ENCODE measurements around the gene ARHGEF5. TPM values are rescaled to one million over a fixed set of nuclear protein-coding genes. Genes with fewer than 3 reads are reported as not detected.

Gene ARHGEF5
- total and polyA plus RNA-seq, 2 of the 13 experiments (the other 11 are each of a cell fraction or from before 2014, with no cell fraction given): 1.2 to 1.3 TPM

- no peak overlapping the region for H3K4me3 ChIP-seq (replicated peaks in 1 of 3; ENCODE audit: insufficient read depth in 1 of 3, low read depth in 2 of 3, low read length in 3 of 3)
- no peak overlapping the region for H3K4me2 ChIP-seq (ENCODE audit: low read depth, low read length)
- H3K9ac ChIP-seq (ENCODE audit: insufficient read depth, low read depth, low read length): no peak overlapping the region
- FAIRE-seq (no peak), DNase-seq (ENCODE audit: low spot score) (no peak), ATAC-seq (no peak)
- H3K9me3 ChIP-seq (ENCODE audit: low read length): no peaks in the 10 kb centered on the region
- H2AFZ ChIP-seq (ENCODE audit: low read length): no peak overlapping the region
- H3K27me3 ChIP-seq (ENCODE audit: control insufficient read depth in 1 of 2, insufficient read depth in 2 of 2, low read length in 2 of 2): peaks cover 0 to 16% of the 10 kb centered on the region in 2 experiments; a peak in 3 of 5 replicates
- no peaks in the 10 kb centered on the region for H4K20me1 ChIP-seq (ENCODE audit: insufficient read depth, low read length)
- ChIA-PET CTCF (ENCODE audit: low intra/inter-chr PET ratio, low total read pairs) (no interaction called here), POLR2A (no interaction called here)
- no peak overlapping the region for H3K27ac ChIP-seq (ENCODE audit: extremely low read length, insufficient read depth, low read length)
- WGBS (ENCODE audit: low lambda C conversion rate): 1% methylated on average over 6 of the region's 6 CpGs
- no peaks in the 10 kb centered on the region for H3K79me2 ChIP-seq (ENCODE audit: insufficient read depth, low read length)
- H3K36me3 ChIP-seq (replicated peaks in 1 of 2; ENCODE audit: control insufficient read depth in 1 of 2, insufficient read depth in 2 of 2, low read length in 2 of 2): no peaks in the 10 kb centered on the region
- intact Hi-C loops (cut with micrococcal nuclease; ENCODE audit: unreplicated experiment) (no loop called here), in situ Hi-C loops (cut with HindIII; ENCODE audit: extremely low pct_ligation_motif_present, low pct_unique_long_range_greater_than_20kb) (loop anchor here (10.0 to 25.0 kb wide), 2 partner anchors 224 to 512 kb away; no protein-coding TSS in a partner anchor)
- no peaks in the 10 kb centered on the region for H3K4me1 ChIP-seq (ENCODE audit: insufficient read depth, low read length)
- no TSS peak for BruUV-seq (replicated peaks)
- TF ChIP-seq ZFAT (CRISPR knock-in tag; conservative IDR thresholded peaks at IDR 0.05): no peak
- no peak for TF ChIP-seq SOX13 (IDR thresholded peaks at IDR 0.05)
- TF ChIP-seq SOX13 (CRISPR knock-in tag; conservative IDR thresholded peaks at IDR 0.05 in 1 of 2, IDR thresholded peaks at IDR 0.05 in 1 of 2): no peak
- TF ChIP-seq, protein P1, sequence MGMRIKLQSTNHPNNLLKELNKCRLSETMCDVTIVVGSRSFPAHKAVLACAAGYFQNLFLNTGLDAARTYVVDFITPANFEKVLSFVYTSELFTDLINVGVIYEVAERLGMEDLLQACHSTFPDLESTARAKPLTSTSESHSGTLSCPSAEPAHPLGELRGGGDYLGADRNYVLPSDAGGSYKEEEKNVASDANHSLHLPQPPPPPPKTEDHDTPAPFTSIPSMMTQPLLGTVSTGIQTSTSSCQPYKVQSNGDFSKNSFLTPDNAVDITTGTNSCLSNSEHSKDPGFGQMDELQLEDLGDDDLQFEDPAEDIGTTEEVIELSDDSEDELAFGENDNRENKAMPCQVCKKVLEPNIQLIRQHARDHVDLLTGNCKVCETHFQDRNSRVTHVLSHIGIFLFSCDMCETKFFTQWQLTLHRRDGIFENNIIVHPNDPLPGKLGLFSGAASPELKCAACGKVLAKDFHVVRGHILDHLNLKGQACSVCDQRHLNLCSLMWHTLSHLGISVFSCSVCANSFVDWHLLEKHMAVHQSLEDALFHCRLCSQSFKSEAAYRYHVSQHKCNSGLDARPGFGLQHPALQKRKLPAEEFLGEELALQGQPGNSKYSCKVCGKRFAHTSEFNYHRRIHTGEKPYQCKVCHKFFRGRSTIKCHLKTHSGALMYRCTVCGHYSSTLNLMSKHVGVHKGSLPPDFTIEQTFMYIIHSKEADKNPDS (CRISPR knock-in tag; IDR thresholded peaks at IDR 0.05): no peak
- TF ChIP-seq IKZF1 (IDR thresholded peaks at IDR 0.05): no peak
- no peak for TF ChIP-seq ARID2 (CRISPR knock-in tag; IDR thresholded peaks at IDR 0.05; ENCODE audit: borderline replicate concordance)
- TF ChIP-seq, protein P2, sequence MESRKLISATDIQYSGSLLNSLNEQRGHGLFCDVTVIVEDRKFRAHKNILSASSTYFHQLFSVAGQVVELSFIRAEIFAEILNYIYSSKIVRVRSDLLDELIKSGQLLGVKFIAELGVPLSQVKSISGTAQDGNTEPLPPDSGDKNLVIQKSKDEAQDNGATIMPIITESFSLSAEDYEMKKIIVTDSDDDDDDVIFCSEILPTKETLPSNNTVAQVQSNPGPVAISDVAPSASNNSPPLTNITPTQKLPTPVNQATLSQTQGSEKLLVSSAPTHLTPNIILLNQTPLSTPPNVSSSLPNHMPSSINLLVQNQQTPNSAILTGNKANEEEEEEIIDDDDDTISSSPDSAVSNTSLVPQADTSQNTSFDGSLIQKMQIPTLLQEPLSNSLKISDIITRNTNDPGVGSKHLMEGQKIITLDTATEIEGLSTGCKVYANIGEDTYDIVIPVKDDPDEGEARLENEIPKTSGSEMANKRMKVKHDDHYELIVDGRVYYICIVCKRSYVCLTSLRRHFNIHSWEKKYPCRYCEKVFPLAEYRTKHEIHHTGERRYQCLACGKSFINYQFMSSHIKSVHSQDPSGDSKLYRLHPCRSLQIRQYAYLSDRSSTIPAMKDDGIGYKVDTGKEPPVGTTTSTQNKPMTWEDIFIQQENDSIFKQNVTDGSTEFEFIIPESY (CRISPR knock-in tag; IDR thresholded peaks at IDR 0.05): no peak
- no peak for TF ChIP-seq NBN (conservative IDR thresholded peaks at IDR 0.05)
- TF ChIP-seq, protein P3, sequence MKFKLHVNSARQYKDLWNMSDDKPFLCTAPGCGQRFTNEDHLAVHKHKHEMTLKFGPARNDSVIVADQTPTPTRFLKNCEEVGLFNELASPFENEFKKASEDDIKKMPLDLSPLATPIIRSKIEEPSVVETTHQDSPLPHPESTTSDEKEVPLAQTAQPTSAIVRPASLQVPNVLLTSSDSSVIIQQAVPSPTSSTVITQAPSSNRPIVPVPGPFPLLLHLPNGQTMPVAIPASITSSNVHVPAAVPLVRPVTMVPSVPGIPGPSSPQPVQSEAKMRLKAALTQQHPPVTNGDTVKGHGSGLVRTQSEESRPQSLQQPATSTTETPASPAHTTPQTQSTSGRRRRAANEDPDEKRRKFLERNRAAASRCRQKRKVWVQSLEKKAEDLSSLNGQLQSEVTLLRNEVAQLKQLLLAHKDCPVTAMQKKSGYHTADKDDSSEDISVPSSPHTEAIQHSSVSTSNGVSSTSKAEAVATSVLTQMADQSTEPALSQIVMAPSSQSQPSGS (CRISPR knock-in tag; IDR thresholded peaks at IDR 0.05): no peak
- TF ChIP-seq HNF4G (IDR thresholded peaks at IDR 0.05; ENCODE audit: borderline replicate concordance, low read depth, low read length): no peak
- no peak for TF ChIP-seq HNF4G (CRISPR knock-in tag; IDR thresholded peaks at IDR 0.05; ENCODE audit: borderline replicate concordance, low read depth)
- no peak for TF ChIP-seq CHCHD3 (CRISPR knock-in tag; IDR thresholded peaks at IDR 0.05)
- no peak for TF ChIP-seq SIN3A (IDR thresholded peaks at IDR 0.05; ENCODE audit: borderline replicate concordance, low read depth, low read length)
- no peak for TF ChIP-seq KLF9 (CRISPR knock-in tag; IDR thresholded peaks at IDR 0.05; ENCODE audit: low read depth)
- TF ChIP-seq, protein P4, sequence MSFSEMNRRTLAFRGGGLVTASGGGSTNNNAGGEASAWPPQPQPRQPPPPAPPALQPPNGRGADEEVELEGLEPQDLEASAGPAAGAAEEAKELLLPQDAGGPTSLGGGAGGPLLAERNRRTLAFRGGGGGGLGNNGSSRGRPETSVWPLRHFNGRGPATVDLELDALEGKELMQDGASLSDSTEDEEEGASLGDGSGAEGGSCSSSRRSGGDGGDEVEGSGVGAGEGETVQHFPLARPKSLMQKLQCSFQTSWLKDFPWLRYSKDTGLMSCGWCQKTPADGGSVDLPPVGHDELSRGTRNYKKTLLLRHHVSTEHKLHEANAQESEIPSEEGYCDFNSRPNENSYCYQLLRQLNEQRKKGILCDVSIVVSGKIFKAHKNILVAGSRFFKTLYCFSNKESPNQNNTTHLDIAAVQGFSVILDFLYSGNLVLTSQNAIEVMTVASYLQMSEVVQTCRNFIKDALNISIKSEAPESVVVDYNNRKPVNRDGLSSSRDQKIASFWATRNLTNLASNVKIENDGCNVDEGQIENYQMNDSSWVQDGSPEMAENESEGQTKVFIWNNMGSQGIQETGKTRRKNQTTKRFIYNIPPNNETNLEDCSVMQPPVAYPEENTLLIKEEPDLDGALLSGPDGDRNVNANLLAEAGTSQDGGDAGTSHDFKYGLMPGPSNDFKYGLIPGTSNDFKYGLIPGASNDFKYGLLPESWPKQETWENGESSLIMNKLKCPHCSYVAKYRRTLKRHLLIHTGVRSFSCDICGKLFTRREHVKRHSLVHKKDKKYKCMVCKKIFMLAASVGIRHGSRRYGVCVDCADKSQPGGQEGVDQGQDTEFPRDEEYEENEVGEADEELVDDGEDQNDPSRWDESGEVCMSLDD (CRISPR knock-in tag; IDR thresholded peaks at IDR 0.05; ENCODE audit: borderline replicate concordance): no peak
- TF ChIP-seq ZNF704 (CRISPR knock-in tag; IDR thresholded peaks at IDR 0.05; ENCODE audit: borderline replicate concordance): no peak
Observed at GRCh38 chr7:144398911-144399310, 43.7 kb downstream of the ARHGEF5 start.
